ENCODE measurements around the gene EFNA5.

Gene EFNA5

DNA sequence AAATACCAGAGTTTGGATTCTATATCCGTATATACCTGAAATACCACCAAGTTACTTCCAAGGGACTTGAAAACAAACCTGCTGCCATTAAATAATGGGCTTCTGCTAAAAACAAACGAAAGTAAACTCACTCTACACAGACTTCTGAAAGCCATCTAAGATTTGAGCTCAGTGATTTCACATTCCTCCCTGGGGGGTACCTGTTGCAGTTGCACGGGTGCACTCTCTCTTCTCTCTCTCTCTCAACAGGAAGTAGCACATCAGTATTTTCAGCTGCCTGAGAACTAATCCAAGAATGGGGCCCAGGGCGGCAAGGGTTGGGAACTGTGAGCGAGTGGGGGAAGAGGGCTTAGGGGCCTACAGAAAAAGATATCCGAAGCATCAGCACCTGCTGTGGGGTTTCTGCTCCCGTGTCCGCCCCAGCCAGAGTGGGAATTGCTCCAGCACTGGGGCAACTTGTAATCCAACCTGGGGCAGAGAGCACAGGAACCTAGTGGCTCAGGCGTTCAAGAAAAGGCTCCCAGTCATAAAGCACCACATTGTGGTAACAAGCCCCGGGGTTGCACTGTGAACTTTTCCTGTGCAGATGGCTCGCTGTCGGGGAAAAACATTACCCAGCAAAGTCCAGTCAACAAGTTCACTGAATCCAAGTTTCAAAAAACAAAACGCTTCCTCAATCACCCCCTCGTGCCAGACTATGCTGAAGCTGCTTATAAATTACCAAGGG, 99.8 kb downstream of the EFNA5 start:
- DNase-seq (ENCODE audit: low read depth): no peak

DNA sequence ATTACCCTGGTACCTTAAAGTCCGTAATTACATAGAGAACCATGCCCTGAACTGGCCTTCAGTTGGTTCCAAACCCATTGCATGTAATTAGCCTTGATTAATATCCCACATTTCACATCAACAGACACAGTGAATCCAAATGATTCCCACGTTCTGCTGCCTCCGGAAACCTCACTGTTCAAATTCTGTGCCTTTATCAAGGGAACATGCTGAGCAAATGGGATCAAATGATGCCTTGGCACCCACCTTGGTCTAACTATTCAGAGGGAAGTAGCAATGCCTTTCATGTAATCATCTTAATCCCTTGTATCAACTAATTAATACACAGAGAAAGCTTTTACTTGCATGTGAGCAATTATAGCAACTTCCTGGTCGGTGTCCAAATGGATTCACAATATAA, 100.6 kb downstream of the EFNA5 start:
- DNase-seq (ENCODE audit: low read depth): no peak

DNA sequence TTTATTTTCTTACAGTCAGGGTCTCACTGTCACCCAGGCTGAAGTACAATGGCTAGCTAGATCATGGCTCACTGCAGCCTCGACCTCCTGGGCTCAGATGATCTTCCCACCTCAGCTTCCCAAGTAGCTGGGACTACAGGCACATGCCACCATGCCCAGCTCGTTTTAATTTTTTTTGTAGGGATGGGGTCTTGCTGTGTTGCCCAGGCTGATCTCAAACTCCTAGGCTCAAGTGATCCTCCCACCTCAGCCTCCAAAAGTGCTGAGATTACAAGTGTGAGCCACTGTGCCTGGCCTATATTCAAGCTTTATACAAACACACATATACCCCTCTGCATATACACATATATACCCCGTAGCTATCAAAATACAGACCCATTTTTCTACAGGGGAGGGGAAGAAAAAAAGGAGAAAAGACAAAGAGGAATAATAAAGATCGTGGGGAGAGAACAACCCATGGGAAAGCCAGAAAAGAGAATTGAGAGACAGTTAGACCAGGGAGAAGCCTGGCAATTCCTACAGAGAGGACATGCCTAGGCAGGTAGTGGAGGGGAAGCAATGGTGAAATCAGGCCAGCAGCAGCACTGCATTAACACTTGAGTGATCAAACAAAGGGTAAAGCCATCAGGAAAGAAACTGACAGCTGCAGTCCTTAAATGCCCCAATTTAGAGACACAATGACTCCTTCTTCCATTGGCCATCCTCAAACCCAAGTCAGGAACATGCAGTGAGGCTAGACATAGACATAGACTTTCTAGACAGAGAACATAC, 102.7 kb downstream of the EFNA5 start:
- no peak for DNase-seq (ENCODE audit: low read depth)

DNA sequence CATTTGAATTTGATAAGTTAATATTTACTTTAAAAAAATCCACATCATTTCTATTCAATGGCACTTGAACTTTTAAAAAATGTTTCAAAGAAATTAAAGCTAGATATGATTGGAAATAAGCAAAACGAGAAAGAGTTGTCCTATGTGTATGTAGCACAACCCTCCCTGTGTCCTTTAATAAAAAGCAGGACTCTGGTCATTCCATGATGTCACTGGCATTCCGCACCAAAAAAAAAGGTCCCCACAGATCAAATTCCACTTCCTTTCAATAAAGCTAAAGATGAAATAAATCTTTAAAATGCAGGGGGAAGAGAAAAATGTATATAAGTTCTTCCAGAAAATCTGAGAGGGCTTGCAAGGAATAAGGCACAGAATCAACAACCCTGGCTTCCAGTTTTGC, 103.8 kb downstream of the EFNA5 start:
- no peak for DNase-seq (ENCODE audit: low read depth)

DNA sequence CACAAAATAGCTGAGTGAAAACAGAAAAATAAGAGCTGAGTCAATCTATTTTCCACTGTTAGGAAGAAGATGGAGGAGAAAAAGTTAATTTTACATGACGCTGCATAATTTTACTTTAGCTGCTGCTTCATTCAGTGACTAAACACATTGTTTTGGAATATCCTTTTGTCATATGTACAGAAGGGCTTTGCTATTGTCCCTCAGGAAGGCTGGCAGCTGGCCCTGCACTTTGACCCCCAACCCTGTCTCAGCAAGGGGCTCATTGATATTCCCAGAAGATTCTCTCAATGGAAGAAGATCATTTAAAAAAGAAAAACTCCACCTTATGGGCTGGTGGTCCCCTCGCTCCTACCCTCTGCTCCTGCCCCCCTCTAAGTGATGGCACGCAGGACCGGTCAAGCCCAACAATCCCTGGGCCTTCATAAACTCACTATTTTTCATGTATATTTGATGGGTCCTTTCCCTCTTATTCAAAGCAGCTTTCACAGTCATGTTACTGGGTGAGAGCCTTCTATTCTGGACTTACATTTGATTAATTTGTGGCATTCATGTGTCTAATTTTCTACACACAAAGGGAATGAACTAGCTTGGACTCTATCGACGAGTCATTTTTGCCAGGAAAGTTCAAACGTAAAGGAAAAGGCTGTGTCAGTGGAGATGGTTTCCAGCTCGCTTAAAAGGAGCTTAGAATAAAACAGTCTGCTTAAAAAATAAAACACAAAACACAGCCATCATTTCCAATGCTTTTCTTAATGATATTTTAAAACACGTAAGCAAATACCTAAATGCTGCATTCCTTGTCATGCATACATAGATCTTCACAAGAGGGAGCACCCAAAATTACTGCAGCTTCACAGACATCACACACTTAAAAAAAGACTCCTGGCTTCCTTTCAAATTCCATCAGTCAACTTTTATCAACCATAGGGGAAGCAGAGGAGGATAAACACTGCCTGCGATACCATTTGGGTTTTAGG, 104.7 kb downstream of the EFNA5 start:
- no peak for DNase-seq (ENCODE audit: low read depth)

DNA sequence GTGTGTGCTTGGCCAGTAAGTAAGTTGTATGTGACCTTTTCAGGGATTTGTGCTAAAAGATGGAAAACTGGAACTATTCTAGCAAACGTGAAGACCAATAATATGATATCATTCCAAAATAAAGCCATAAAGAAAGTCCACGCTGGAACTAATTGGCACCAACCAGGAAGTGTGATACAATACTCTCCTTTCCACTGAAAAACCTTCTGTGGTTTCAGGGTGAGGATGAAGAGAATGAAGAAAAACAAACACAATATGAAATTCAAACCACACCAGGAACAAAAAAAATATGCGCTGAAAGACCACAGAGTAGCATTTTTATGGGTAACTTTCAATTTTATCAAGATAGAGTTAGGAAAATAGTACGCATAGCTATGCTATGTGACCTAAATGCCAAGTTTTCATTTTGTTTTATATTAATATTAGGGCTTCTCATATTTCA, 105.8 kb downstream of the EFNA5 start:
- DNase-seq (ENCODE audit: low read depth): peak; percentile 80

DNA sequence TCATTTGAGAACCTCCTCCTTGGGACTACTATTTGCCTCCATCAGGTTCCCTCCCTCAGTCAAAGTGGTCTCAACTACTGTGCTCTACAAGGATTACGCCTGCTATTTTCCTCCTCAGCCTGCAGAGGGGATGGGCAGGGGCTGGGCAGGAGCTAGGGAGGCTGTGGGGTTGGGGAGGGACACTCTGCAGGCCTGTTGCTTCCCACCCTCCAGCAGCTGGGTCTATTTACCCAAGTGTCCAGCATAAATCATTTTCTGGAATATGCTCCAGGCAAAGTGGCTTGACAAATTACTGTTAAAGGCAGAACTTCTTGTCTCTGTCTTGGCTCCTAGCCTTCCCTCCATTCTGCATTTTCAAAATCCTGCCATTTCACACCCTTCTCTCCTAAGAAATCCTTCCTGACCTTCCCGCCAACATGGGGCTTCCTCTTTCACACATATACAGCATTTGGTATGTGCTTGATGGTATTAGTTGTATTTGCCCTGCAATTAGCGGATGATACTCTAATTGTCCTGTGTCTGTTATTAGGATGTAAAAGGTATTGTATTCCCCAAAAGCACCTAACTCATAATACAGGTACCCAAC, 106.7 kb downstream of the EFNA5 start:
- no peak for DNase-seq (ENCODE audit: low read depth)

DNA sequence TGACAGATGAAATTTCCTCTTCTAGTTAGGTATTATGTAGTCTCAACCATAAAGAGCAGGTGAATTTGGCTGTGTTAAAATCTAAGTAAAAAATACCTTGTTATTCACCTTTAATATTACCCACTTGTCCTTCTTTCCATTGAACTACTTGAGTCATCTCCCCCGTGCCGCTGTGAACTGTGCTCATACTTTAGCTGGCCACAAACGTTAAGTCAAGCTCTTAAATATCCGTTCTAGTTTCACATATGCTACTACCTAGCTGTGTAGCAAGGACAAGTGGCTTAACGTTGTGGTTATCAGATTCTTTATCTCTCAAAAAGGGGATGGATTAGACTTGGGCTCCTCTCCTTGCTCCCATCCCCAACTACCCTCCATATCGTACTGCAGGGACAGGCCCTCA, 110.4 kb downstream of the EFNA5 start:
- DNase-seq (ENCODE audit: low read depth): no peak

DNA sequence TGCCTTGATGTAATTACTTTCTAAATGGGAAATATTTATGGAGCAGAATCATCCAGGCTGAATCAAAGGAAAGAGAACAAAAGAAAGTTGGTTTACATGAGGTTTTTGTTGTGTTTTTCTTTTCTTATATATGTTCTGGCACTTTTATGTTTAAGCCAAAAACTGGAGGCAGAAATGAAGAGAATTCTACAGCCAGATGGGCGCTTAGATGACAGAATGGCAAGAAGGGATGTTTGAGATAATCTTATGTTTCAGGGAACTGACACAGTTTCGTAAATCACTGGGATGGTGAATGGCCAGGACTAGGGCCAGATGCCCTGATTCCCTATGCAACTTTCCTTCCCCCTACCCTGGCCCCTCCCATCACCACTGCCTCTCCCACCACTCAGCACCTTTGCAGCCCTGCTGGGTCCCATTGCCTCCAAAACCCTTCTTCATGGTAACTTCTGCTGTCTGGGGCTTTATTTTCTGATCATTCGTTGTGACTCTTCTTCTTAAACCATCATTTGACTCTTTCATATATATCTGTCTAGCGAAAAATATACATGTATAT, 111.8 kb downstream of the EFNA5 start:
- no peak for DNase-seq (ENCODE audit: low read depth)

DNA sequence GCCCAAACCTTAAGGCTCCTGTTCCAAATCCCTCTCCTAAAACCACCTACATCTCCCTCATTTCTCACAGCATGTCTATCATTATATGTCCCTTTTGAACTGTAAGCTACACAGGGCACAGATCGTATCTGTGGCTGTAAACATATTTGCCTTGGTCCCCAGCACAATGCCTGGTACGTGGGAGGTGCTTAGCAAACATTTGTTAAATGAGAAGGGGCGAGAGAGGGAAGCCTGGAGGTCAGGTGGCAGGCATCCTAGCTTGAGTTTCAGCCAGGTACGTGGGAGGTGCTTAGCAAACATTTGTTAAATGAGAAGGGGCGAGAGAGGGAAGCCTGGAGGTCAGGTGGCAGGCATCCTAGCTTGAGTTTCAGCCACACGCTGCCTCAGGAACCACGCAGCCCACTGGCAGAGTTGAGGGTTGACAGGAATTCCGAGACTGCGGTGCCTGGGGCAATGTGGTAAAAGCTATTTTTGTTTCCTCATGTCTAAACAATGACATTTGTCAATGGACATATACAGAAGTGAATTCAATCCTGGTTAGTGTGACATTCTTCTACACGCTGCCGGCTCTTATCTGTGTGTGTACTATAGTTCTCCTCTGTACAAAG, 113.6 kb downstream of the EFNA5 start:
- no peak for DNase-seq (ENCODE audit: low read depth)

DNA sequence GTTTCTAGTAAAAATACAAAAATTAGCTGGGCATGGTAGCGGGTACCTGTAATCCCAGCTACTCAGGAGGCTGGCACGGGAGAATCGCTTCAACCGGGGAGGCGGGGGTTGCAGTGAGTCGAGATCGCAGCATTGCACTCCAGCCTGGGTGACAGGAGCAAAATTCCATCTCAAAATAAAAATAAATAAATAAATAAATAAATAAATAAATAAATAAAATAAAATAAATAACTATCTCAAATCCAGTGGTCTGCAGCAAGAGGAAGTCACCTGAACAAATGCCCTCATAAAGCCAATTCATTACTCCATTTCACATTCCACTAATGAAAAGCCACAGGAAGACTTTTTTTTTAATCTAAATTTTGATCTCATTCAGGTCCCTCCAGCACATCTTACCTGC, 114.2 kb downstream of the EFNA5 start:
- no peak for DNase-seq (ENCODE audit: low read depth)

DNA sequence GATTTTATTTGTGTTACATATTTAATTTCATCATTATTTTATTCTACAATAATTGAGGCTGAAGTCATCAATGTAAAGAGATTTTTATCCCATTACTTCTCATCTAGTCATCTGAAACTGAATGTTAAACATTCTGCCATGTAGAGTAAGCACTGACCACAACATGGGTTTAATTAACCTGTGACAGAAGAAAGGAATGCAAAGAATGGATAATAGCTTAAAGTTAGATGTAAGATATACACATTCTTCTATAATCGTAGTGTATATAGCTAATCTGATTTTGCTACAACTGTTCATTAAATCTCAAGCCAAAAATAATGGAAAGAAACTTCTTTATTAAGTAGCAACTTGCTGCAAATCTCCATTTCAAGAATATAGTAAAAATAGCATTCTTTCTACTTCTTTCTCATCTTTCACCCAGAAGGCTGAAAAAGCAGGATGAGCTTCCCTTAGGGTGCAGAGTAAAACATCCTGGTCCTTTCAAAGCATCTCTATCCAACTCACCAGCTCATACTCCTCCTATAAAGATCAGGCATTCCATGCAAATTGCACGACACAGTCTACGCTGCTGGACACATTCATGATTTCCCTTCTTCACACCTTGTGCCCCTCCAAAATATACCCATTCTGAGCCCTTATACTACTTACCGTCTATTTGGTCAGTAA, 115.2 kb downstream of the EFNA5 start:
- no peak for DNase-seq (ENCODE audit: low read depth)

DNA sequence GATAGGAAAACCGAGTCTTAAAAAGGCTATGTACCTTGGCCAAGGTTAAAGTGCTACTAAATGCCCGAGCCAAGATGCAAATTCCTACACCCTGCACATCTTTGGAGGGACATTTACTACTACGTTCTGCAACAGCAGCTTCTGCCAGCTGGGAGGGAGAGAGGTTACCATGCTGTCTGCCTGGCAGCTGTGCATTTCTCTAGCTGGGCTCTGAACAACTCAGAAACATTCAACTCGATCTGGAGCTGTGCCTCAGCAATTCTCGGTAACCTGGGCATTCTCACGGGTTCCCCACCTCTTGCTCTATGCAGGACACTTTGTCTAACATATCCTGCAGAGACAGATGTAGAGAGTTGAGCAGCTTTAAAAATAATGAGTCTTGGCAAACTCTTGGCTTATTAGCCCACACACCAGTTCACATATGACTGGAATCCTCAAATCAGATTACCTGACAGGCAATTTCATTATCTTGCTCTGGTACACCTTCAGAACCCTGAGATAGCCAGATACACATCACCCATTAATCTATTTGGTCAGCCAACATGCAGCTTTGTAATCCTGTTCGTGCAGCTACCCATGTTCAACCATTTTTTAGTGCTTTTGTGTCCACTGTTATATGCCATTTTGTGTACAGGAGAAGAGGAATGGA, 115.8 kb downstream of the EFNA5 start:
- no peak for DNase-seq (ENCODE audit: low read depth)

DNA sequence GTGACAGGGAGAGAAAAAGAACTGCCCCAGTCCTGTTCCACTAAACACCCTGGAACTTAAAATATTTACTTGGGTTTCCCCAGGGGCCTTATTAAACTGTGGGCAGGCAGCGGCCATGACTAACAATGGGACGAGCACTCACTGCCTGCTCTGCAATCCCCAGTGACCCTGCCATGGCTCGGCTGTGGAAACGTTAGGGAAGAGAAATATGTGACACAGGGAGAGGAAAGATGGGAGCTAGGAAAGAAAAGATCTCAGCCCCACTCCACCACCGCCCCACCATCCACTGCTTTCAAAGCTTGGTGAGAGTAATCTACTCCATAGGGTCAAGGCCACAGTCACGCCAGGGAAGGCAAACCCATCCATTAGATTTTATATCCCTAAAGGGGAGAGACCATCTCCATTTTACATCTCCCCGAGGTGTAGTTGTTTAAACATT, 117.6 kb downstream of the EFNA5 start:
- DNase-seq (ENCODE audit: low read depth): no peak

DNA sequence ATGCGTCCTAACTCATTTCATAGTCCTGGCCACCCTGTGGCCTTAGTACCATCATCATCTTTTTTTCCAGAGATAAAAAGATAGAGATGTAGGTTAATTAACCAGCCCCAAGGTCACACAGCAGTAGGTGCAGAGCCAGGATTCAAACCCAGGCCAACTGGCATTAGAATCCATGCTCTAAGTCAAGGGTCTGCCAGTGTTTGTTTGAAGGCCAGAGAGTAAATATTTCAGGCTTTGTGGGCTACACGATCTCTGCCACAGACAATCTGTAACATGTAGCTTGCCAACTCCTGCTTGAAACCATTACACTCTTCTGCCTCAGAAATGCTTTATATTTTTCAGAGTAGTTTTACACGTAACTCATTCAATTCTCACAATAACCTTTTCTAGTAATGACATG, 119.6 kb downstream of the EFNA5 start:
- no peak for DNase-seq (ENCODE audit: low read depth)

DNA sequence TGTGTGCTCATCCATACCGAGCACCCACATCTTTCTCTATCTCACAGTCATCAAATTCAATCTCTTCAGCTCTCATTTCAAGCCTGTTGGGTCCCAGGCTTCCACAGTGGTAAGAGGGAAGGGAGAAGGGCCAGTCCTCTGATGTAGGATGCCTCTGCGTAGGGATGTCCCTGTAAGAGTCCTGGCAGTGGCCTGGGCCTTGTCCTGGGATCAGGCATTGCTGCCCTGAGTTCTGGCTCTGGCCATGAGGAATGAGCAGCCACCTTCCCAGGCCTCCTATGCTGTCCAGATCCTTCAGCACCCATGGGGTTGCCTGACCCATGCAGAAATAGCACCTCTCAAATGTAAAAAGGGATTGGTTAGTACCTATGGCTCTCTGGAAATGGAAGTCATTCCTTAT, 121.2 kb downstream of the EFNA5 start:
- no peak for DNase-seq (ENCODE audit: low read depth)

DNA sequence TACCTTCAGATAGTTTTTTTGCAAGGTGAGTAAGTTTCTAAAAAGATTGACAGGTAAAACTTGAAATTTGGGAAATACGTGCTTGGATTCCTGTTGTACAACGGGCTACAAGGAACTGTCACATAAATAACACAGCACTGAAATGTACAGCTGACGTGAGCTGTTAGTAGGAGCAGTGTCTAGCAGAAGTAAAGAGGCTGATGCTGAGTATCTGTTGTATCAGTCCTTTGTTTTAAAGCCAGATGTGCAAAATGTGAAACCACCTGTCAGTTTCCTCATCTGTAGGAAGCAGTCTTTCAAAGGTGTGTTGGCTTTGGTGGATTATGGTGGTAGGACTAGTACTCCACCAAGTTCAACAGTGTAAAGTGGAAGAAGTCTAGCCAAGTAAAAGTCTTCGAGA, 122.3 kb downstream of the EFNA5 start:
- no peak for DNase-seq (ENCODE audit: low read depth)

DNA sequence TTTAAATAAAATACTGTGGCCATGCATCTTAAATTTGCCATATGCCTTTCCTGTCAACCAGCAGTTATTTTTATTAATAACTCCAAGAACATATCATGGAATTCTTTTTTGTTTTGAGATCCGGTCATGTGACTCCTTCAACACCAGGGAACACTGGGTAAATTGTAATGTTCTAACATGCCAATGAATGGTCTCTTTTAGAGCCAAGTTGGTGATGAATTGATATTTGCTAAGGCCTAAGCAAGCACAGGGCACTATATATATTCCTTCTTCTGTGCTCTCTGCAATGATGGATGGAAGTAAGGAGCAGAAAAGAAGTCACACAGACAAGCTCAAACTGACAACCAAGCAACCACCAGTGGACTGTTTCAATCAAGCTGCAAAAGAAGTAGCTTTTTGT, 124.0 kb downstream of the EFNA5 start:
- no peak for DNase-seq (ENCODE audit: low read depth)

DNA sequence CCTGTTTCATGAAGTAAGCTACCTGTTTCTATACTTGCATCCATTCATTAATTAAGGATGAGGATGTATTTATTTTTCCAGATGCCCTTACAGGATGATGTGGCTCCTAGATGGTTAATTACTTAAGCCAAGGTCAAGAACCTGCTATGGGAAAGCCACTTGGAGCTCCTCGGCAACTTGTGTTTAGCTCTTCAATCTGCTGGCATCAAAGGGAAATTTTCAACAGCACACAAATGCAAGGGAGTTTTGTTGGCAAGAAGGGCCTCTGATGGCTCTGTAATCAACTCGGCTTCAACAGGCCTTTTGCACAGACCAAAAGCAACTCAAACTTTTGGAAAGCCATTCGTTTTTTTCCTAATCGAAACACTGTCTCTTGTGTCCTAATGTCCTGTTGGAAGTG, 125.3 kb downstream of the EFNA5 start:
- no peak for DNase-seq (ENCODE audit: low read depth)

DNA sequence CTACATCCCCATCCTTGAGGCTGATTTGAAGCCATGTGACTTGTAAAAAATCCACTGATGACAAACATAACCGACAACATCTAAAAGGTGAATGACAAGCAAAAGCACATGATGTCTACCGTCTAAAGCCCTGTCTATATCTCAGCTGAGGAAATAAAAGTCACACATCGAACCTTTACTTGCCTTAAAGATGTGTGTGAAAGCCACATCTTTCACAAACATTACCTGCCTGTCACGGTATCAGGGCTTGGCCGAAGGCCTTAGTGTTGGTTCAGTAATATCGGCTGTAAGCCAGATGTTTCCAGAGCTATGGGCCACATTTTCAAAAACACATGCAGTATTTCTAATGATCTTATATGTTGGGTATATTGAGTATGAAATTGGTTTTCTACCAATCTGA, 125.8 kb downstream of the EFNA5 start:
- DNase-seq (ENCODE audit: low read depth): no peak

All from fibroblast of the conjunctiva (primary cell).